ENCODE results near the gene CYBC1.

DNA sequence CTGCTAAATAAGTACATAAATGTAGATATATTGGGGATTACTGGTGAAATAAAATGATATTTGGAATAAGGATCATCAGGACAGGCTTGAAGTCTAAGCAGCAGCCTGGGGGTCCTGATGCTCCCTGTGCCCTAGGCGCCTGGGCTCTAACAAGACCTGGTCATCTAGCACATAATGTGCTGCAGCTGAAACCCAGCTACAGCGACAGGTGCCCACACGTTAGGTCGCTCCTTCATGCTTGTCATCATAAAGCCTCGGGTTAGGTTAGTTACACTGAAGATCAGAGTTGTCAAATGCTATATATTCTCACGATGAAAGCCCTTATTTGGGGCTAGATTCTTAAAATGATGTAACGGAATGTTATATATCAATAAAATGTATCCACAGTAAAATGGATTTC is 19.5 kb upstream of the CYBC1 start:
- TF ChIP-seq CTCF (IDR thresholded peaks at IDR 0.05; ENCODE audit: low read depth, low read length, missing input control) (no peak), JUND (IDR thresholded peaks at IDR 0.05) (no peak), ZBTB33 (IDR thresholded peaks at IDR 0.05) (no peak), RAD21 (IDR thresholded peaks at IDR 0.05) (no peak), EGR1 (IDR thresholded peaks at IDR 0.05; ENCODE audit: low read depth in 2 of 2) (no peak), TAF1 (conservative IDR thresholded peaks at IDR 0.05) (no peak), ATF3 (IDR thresholded peaks at IDR 0.05) (no peak), HNF4G (IDR thresholded peaks at IDR 0.05) (no peak)
- TF ChIP-seq, protein P1, sequence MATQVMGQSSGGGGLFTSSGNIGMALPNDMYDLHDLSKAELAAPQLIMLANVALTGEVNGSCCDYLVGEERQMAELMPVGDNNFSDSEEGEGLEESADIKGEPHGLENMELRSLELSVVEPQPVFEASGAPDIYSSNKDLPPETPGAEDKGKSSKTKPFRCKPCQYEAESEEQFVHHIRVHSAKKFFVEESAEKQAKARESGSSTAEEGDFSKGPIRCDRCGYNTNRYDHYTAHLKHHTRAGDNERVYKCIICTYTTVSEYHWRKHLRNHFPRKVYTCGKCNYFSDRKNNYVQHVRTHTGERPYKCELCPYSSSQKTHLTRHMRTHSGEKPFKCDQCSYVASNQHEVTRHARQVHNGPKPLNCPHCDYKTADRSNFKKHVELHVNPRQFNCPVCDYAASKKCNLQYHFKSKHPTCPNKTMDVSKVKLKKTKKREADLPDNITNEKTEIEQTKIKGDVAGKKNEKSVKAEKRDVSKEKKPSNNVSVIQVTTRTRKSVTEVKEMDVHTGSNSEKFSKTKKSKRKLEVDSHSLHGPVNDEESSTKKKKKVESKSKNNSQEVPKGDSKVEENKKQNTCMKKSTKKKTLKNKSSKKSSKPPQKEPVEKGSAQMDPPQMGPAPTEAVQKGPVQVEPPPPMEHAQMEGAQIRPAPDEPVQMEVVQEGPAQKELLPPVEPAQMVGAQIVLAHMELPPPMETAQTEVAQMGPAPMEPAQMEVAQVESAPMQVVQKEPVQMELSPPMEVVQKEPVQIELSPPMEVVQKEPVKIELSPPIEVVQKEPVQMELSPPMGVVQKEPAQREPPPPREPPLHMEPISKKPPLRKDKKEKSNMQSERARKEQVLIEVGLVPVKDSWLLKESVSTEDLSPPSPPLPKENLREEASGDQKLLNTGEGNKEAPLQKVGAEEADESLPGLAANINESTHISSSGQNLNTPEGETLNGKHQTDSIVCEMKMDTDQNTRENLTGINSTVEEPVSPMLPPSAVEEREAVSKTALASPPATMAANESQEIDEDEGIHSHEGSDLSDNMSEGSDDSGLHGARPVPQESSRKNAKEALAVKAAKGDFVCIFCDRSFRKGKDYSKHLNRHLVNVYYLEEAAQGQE (IDR thresholded peaks at IDR 0.05), result no peak

Measured in liver (tissue), 3 donors.